H1 (cell line): Measurements from ENCODE around the gene SCUBE2. TPM values are rescaled to one million over a fixed set of nuclear protein-coding genes. Genes with fewer than 3 reads are reported as not detected.

Experiments used
- ASH2L ChIP-seq: fragments of 200-600, 300-600 bp; sonication (generic); IDR thresholded peaks from one replicate; pipeline ENCODE4 v1.7.1; 2017; ENCODE audit warnings: low read length
- CHD1 ChIP-seq: IDR thresholded peaks from 2 replicates; pipeline ENCODE4 v1.6.1; 2012; ENCODE audit warnings: low read depth, low read length, improper control_type of control experiment
- FOSL1 ChIP-seq: IDR thresholded peaks from 2 replicates; pipeline ENCODE4 v1.6.1; 2011; ENCODE audit warnings: mild to moderate bottlenecking, low read depth, low read length, moderate library complexity; ENCODE audit not compliant: insufficient read depth
- NANOG ChIP-seq: IDR thresholded peaks from 2 replicates; pipeline ENCODE4 v1.6.1; 2011; ENCODE audit warnings: low read length, low read depth, mild to moderate bottlenecking, inconsistent platforms; ENCODE audit not compliant: insufficient read depth, poor library complexity, severe bottlenecking
- POLR2A ChIP-seq, 2 experiments: IDR thresholded peaks; 1 replicate in 1 of 2; 2 replicates in 1 of 2; pipeline ENCODE4 v1.6.1; 2011; ENCODE audit warnings: low read depth in 2 of 2, low read length in 2 of 2, mild to moderate bottlenecking in 2 of 2; ENCODE audit errors: control extremely low read depth in 1 of 2
- RXRA ChIP-seq: IDR thresholded peaks from 2 replicates; pipeline ENCODE4 v1.6.1; 2011; ENCODE audit warnings: low read depth, mild to moderate bottlenecking, low read length, moderate library complexity; ENCODE audit not compliant: insufficient read depth
- SP1 ChIP-seq: IDR thresholded peaks from 2 replicates; pipeline ENCODE4 v1.6.1; 2011; ENCODE audit warnings: low read depth, low read length
- SP4 ChIP-seq: IDR thresholded peaks from 2 replicates; pipeline ENCODE4 v1.6.1; 2012; ENCODE audit warnings: low read length, inconsistent platforms
- SUZ12 ChIP-seq: fragments of 200-600 bp; sonication (generic); IDR thresholded peaks from 2 replicates; pipeline ENCODE4 v1.6.1; 2012; ENCODE audit warnings: mild to moderate bottlenecking, inconsistent platforms, low read length, moderate library complexity, mixed read lengths
- polyA plus RNA-seq, 7 experiments: library from polyadenylated mRNA; depleted of rRNA in 3 of 7; stranded (reverse) in 5 of 7; unstranded in 2 of 7; fragments of >200 nt in 5 of 7; fragments of 200-250 nt in 2 of 7; gene quantifications; 1 replicate in 5 of 7; 2 replicates in 1 of 7; 4 replicates in 1 of 7; pipeline versions ENCODE4 v1.2.1 to v1.2.3, GENCODE V29; 2011 to 2013; ENCODE audit warnings: missing spikeins in 2 of 7, mixed read lengths in 2 of 7
- total RNA-seq: library from RNA; stranded (reverse); fragmentation: NEBNext Ultra II Directional; extraction: Animal tissue kit (Norgen Biotek cat#: 25700); gene quantifications from 2 replicates; pipeline ENCODE4 v1.2.1, GENCODE V29; 2021
- TF ChIP-seq, protein P1 (sequence below): fragments of 300-600 bp; sonication (generic); IDR thresholded peaks from 2 replicates; pipeline ENCODE4 v1.7.1; 2012; ENCODE audit warnings: low read length, moderate library complexity, mild to moderate bottlenecking, inconsistent platforms; ENCODE audit not compliant: insufficient replicate concordance

SCUBE2 gene
- total and polyA plus RNA-seq, 2 of the 8 experiments (the other 6 are each of a cell fraction or from before 2014, with no cell fraction given), result 0.29 to 1.2 TPM

DNA sequence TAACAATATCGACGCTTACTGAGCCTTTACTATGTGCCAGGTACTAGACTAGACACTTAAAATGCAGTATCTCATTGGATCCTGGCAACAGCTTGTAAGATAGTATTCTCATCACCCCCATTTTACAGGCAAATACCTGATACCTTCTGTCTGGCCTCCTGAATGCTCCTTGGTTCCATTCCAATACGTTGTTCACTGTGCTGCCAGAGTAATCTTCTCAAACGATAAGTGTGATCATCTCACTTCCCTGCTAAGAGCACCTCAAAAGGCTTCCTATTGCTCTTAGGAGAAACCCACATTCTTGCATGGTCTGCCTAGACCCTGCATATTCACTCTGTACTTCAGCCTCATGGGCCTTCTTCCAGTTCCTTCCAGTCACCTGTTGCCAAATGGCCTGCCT lies 86.3 kb downstream of the SCUBE2 start (continued):
- TF ChIP-seq, protein P1, sequence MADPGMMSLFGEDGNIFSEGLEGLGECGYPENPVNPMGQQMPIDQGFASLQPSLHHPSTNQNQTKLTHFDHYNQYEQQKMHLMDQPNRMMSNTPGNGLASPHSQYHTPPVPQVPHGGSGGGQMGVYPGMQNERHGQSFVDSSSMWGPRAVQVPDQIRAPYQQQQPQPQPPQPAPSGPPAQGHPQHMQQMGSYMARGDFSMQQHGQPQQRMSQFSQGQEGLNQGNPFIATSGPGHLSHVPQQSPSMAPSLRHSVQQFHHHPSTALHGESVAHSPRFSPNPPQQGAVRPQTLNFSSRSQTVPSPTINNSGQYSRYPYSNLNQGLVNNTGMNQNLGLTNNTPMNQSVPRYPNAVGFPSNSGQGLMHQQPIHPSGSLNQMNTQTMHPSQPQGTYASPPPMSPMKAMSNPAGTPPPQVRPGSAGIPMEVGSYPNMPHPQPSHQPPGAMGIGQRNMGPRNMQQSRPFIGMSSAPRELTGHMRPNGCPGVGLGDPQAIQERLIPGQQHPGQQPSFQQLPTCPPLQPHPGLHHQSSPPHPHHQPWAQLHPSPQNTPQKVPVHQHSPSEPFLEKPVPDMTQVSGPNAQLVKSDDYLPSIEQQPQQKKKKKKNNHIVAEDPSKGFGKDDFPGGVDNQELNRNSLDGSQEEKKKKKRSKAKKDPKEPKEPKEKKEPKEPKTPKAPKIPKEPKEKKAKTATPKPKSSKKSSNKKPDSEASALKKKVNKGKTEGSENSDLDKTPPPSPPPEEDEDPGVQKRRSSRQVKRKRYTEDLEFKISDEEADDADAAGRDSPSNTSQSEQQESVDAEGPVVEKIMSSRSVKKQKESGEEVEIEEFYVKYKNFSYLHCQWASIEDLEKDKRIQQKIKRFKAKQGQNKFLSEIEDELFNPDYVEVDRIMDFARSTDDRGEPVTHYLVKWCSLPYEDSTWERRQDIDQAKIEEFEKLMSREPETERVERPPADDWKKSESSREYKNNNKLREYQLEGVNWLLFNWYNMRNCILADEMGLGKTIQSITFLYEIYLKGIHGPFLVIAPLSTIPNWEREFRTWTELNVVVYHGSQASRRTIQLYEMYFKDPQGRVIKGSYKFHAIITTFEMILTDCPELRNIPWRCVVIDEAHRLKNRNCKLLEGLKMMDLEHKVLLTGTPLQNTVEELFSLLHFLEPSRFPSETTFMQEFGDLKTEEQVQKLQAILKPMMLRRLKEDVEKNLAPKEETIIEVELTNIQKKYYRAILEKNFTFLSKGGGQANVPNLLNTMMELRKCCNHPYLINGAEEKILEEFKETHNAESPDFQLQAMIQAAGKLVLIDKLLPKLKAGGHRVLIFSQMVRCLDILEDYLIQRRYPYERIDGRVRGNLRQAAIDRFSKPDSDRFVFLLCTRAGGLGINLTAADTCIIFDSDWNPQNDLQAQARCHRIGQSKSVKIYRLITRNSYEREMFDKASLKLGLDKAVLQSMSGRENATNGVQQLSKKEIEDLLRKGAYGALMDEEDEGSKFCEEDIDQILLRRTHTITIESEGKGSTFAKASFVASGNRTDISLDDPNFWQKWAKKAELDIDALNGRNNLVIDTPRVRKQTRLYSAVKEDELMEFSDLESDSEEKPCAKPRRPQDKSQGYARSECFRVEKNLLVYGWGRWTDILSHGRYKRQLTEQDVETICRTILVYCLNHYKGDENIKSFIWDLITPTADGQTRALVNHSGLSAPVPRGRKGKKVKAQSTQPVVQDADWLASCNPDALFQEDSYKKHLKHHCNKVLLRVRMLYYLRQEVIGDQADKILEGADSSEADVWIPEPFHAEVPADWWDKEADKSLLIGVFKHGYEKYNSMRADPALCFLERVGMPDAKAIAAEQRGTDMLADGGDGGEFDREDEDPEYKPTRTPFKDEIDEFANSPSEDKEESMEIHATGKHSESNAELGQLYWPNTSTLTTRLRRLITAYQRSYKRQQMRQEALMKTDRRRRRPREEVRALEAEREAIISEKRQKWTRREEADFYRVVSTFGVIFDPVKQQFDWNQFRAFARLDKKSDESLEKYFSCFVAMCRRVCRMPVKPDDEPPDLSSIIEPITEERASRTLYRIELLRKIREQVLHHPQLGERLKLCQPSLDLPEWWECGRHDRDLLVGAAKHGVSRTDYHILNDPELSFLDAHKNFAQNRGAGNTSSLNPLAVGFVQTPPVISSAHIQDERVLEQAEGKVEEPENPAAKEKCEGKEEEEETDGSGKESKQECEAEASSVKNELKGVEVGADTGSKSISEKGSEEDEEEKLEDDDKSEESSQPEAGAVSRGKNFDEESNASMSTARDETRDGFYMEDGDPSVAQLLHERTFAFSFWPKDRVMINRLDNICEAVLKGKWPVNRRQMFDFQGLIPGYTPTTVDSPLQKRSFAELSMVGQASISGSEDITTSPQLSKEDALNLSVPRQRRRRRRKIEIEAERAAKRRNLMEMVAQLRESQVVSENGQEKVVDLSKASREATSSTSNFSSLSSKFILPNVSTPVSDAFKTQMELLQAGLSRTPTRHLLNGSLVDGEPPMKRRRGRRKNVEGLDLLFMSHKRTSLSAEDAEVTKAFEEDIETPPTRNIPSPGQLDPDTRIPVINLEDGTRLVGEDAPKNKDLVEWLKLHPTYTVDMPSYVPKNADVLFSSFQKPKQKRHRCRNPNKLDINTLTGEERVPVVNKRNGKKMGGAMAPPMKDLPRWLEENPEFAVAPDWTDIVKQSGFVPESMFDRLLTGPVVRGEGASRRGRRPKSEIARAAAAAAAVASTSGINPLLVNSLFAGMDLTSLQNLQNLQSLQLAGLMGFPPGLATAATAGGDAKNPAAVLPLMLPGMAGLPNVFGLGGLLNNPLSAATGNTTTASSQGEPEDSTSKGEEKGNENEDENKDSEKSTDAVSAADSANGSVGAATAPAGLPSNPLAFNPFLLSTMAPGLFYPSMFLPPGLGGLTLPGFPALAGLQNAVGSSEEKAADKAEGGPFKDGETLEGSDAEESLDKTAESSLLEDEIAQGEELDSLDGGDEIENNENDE, result no peak
- TF ChIP-seq SUZ12 (no peak), NANOG (no peak), CHD1 (no peak), RXRA (no peak), FOSL1 (no peak), POLR2A (IDR thresholded peaks at IDR 0.05; ENCODE audit: control extremely low read depth in 1 of 2, low read depth in 2 of 2, low read length in 2 of 2) (no peak), SP4 (no peak), SP1 (no peak), ASH2L (no peak)
- TF ChIP-seq, all 59 proteins: peak for 0
